GM19452 (cell line): Measurements from ENCODE around the gene SLC6A9.
A peak's percentile ranks its signal among the peaks of the same experiment; 100 is the strongest.

ENCODE experiments used
- ATAC-seq: cut with Tn5 transposase; IDR thresholded peaks from one replicate; pipeline ENCODE4 v1.9.1; 2021; ENCODE audit not compliant: unreplicated experiment

The SLC6A9 gene

GRCh38 chr1:43971336-43971980 is 59.8 kb downstream of the SLC6A9 start:
- no peak for ATAC-seq

DNA sequence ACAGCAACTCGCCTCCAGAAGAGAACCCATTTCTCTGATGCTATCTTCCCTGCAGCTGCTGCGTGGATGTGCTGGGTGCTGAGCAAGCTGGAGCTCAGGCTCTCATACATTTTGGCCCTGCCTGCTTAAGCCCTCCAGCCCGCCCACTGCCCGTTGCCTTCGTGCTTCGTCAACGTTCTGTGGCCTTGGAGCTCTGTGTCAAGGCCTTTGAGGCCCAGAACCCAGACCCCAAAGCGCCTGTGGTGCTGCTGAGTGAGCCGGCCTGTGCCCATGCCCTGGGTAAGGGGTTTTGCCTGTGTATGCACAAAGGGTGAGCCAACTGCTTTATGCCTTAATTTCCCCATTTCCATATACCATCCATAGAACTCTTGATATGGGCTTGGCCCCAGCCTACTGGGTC is 60.4 kb downstream of the SLC6A9 start:
- no peak for ATAC-seq

DNA sequence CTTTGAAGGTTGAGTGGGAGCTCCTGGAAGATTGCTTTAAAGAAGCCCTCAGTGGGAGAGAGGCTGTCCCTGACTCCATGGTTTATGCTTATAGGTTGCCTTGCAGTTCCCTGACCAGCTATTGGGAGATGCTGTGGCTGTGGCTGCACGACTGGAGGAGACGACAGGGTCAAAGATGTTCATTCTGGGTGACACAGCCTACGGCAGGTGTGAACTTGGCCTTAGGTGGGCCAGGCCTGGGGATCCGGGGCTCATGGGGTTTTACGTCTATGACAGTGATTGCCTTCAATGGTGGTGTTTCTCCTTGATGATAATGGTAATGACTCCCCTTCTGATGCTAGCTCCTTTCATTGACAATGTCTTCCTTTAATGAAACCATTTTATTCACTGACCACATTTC is 60.8 kb downstream of the SLC6A9 start:
- no peak for ATAC-seq

DNA sequence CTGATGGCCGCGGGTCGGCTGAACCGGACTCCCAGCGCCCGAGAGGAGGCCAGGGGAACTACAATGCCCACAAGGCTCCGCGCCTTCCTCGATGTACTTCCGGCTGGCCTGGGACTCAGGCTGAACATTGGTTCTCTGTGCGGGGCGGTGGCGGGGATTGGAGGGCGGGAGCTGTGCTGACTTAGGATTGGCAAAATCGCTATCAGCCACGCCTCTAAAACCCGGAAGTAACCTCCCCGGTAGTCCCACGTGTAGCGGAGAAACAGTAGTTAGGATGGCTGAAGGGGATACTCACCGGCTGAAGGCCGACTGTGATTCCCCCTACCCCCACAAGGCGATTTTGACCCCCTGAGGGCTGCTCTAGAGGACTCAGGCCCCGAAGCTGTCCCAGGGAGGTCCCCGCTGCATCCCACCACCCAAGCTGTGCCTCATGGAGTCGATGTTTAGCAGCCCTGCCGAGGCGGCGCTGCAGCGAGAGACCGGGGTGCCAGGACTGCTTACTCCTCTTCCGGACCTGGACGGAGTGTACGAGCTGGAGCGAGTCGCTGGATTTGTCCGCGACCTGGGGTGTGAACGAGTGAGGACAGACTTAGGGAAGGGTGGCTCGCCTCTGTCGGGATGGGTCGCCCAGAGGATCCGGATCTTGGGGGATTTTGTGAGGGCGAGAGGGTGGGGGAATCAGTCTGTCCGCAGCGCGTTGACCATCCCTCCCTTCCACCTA is 61.4 kb downstream of the SLC6A9 start, which contains the start of gene DPH2:
DPH2 (plus strand) TSS at position 265 of the 721 bp plus-strand sequence; CDS start at position 431, 166 bp downstream.
- ATAC-seq = peak; percentile 81

- ATAC-seq = no peak
Measured at GRCh38 chr1:43969416-43969745, 61.9 kb downstream of the SLC6A9 start.

DNA sequence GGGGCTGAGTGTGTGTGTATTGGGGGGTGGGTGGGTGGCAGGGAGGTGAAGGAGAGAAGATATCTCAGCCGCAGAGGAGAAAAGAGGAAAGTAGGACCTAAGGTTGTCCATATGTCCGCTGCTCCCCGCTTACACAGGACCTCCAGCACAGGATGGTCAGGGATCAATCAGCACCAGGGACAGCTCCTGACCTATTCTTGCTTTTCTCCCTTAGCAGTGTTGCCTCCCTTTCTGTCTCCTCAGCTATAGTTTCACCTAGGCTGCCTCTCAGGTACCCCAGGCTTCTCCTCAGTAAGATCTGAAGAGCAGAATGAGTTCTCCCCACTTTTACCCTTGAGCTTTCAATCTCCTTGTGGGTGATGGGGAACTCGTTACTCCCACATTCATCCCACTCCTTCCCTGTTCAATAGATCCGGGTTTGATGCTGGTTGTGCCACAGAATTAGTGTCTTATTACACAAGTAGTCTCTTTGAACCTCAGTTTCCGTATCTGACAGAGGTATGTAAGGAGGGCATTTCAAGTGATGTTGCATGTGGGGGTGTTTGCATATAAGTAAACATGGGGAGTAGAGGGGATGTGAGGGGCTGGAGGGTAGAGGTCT is 62.8 kb downstream of the SLC6A9 start:
- ATAC-seq = no peak

GRCh38 chr1:43965316-43965715 is 65.9 kb downstream of the SLC6A9 start:
- no peak for ATAC-seq

DNA sequence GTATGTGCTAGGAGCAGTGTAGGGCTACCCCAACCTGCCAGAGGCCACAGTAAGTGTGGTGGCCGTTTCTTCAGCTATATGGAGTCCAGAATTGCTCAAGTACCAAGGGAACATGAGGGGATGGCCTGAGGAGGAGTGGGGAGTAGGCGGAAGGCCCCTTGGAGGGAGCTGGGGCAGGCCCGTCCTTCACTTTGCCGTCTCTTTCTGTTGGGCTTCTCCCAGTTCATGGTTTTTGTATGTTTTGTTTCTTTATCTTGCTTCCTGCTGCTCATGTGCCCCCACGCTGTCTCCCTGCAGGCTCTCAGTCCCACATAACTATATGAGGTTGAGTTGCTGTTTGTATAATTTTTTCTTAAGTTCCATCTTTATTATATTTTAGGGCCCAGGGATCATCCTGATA is 67.4 kb downstream of the SLC6A9 start:
- no peak for ATAC-seq

DNA sequence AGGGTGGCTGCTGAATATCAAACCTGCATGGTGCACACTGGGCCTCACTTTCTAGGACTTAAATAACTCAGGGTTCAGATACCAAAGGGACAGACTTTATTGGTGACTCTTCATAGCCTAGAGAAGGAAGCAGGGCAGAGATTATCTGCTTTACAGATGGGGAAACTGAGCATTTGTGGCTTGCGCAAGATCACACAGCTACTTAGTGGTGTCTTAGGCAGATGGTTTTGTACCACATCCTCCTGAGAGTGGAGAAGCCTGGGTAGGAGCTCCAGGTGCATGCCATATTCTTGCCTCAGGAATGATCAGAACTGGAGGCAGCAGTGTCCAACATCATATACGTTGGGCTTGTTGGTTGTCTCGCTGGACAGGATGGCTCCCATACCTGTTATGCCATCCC is 68.3 kb downstream of the SLC6A9 start:
- ATAC-seq = no peak

DNA sequence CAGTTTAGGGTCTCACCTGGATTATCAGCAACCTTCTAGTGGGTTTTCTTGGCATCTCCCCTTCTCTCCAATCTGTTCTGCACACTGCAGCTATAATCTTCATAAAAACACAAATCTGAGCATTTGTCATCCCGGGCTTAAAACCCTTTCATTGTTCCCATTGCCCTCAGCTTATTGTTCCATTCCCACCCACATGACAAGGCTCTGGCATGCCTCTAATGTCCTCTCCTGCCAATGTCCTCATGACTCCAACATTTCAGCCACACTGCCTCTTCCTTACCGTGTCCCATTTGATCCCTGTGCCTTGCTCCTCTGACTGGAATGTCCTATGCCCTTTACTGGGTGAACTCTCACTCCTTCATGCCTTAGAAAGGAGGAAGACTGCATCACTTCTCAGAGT is 68.9 kb downstream of the SLC6A9 start:
- no peak for ATAC-seq

DNA sequence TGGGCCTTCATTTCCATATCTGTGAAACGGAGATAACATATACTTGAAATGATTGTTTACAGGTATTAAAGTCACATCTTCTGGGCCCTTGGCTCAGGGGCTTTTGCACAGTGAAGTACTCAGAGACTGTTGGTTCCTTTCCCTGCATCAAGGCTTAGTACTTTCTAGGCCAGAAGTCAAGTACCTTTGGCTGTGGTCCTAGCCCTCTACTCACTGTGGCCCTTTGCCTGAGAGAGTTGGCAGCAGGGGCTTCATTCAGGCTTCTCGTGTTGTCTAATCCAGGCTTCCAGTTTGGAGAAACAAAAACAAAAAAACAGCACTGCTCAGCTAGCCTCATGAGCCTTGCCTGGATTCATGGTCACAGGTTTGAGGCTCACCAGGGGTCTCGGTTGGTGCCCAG is 69.6 kb downstream of the SLC6A9 start:
- no peak for ATAC-seq

GRCh38 chr1:43960798-43961197 is 70.5 kb downstream of the SLC6A9 start:
- no peak for ATAC-seq

- no peak for ATAC-seq
Measured at GRCh38 chr1:43958351-43959255, 72.7 kb downstream of the SLC6A9 start.

GRCh38 chr1:43957407-43958040 is 73.7 kb downstream of the SLC6A9 start:
- ATAC-seq = no peak

- ATAC-seq = no peak
Measured at GRCh38 chr1:43956234-43956633, 75.0 kb downstream of the SLC6A9 start.

DNA sequence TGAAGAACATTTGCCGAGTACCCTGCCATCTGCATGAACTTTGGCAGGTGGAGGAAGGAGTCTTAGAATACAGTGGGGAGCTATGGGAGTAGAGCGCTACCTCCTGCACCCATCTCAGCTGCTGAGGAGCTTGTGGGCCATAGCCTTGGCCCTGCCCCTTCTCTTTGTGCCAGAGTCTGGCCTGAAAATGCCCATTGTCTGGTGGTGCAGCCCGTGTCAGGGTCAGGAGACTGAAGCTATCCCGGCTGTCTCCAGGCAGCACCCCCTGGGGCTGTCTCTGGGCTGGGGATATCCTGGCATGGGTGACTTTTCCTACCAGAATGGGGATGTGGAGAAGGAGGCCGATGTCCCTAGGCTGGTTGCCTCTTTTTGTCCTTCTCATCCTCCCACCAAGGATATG is 77.2 kb downstream of the SLC6A9 start:
- ATAC-seq = no peak

- no peak for ATAC-seq
Measured at GRCh38 chr1:43953361-43953760, 77.9 kb downstream of the SLC6A9 start.

GRCh38 chr1:43952731-43953346 is 78.4 kb downstream of the SLC6A9 start:
- no peak for ATAC-seq

GRCh38 chr1:43951021-43951985 is 80.0 kb downstream of the SLC6A9 start:
- no peak for ATAC-seq
